GM12878 (cell line): ENCODE measurements around the gene CSF1R. TPM values are rescaled to one million over a fixed set of nuclear protein-coding genes. Genes with fewer than 3 reads are reported as not detected.

Source experiments
- ATAC-seq: fragments of 200-7000 bp; cut with Tn5 transposase; 3 replicates; pipeline ENCODE4 v1.9.1; 2020; ENCODE audit warnings: mild to moderate bottlenecking, moderate library complexity
- BruUV-seq: library from RNA; stranded (reverse); fragments of 400-500 nt; replicated peaks from 2 replicates; lab custom pipeline; 2021; lab: Mats Ljungman, UMichigan
- CTCF ChIA-PET: fragments of 300-600 bp; sonication (Branson Sonifier 250); formaldehyde crosslinking; extraction: SDS; loops from one replicate; lab custom pipeline; 2021; ENCODE audit warnings: inconsistent platforms; lab: Yijun Ruan, JAX
- POLR2A ChIA-PET: fragments of 350-600 bp; formaldehyde crosslinking; extraction: SDS; loops from one replicate; lab custom pipeline; 2021; ENCODE audit warnings: inconsistent platforms; lab: Charles Lee
- RAD21 ChIA-PET: fragments of 300-600 bp; sonication (Branson Sonifier 250); formaldehyde crosslinking; loops from one replicate; lab custom pipeline; 2023; ENCODE audit warnings: antibody characterized with exemption; ENCODE audit not compliant: unreplicated experiment; lab: Charles Lee
- SMC1A ChIA-PET: fragments of 300-600 bp; sonication (Branson Sonifier 250); formaldehyde crosslinking; loops from one replicate; lab custom pipeline; 2023; ENCODE audit not compliant: unreplicated experiment, uncharacterized antibody; lab: Charles Lee
- DNase-seq: peaks from one replicate; pipeline ENCODE4 v3.0.0-alpha.2; 2011; ENCODE audit warnings: low read depth, low spot score
- FAIRE-seq: peaks from 3 replicates; lab custom pipeline; 2011; peaks lifted over from hg19 to GRCh38; lab: Jason Lieb, UNC
- H2AFZ ChIP-seq: 2 replicates; pipeline ENCODE4 v1.6.0; 2011; ENCODE audit warnings: low read depth, low read length, control low read depth; ENCODE audit not compliant: control insufficient read depth
- H3K27ac ChIP-seq: 2 replicates; pipeline ENCODE4 v1.5.1; 2011; ENCODE audit warnings: control low read depth; ENCODE audit not compliant: control insufficient read depth, insufficient read depth
- H3K27me3 ChIP-seq, 2 experiments: replicated peaks in 1 of 2; 2 replicates each; pipeline versions ENCODE4 v1.6.0 to v1.6.1; 2011; ENCODE audit warnings: low read length in 1 of 2; ENCODE audit not compliant: control insufficient read depth in 2 of 2, insufficient read depth in 2 of 2
- H3K36me3 ChIP-seq, 2 experiments: 2 replicates each; pipeline ENCODE4 v1.5.1; 2011; ENCODE audit warnings: low read length in 1 of 2; ENCODE audit not compliant: control insufficient read depth in 2 of 2, insufficient read depth in 2 of 2
- H3K4me1 ChIP-seq: 2 replicates; pipeline ENCODE4 v1.6.1; 2011; ENCODE audit warnings: mild to moderate bottlenecking, low read length, moderate library complexity, mixed read lengths; ENCODE audit not compliant: control insufficient read depth, insufficient read depth
- H3K4me2 ChIP-seq: 2 replicates; pipeline ENCODE4 v1.6.0; 2011; ENCODE audit warnings: control low read depth; ENCODE audit not compliant: control insufficient read depth, insufficient read depth
- H3K4me3 ChIP-seq: fragments of 200-600 bp; sonication (generic); 2 replicates; pipeline ENCODE4 v1.5.1; 2016
- H3K79me2 ChIP-seq: 2 replicates; pipeline ENCODE4 v1.6.0; 2011; ENCODE audit warnings: low read length; ENCODE audit not compliant: control insufficient read depth, insufficient read depth
- H3K9ac ChIP-seq: 2 replicates; pipeline ENCODE4 v1.8.0; 2011; ENCODE audit warnings: low read length, control low read depth, mixed read lengths; ENCODE audit not compliant: control insufficient read depth, insufficient read depth
- H3K9me3 ChIP-seq: replicated peaks from 3 replicates; pipeline ENCODE4 v1.5.1; 2011; ENCODE audit warnings: mild to moderate bottlenecking, low read length; ENCODE audit not compliant: control insufficient read depth, insufficient read depth
- H4K20me1 ChIP-seq: 2 replicates; pipeline ENCODE4 v1.6.0; 2011; ENCODE audit not compliant: control insufficient read depth, insufficient read depth
- DPF2 ChIP-seq: fragments of 450-650 bp; IDR thresholded peaks from 2 replicates; pipeline ENCODE4 v1.6.1; 2017; ENCODE audit warnings: mild to moderate bottlenecking
- ELK1 ChIP-seq: IDR thresholded peaks from 2 replicates; pipeline ENCODE4 v1.6.1; 2012; ENCODE audit warnings: low read depth, low read length, improper control_type of control experiment
- GABPA ChIP-seq: IDR thresholded peaks from 2 replicates; pipeline ENCODE4 v1.6.1; 2014; ENCODE audit warnings: antibody characterized with exemption, low read depth, mild to moderate bottlenecking, inconsistent platforms
- HCFC1 ChIP-seq: fragments of 150-350 bp; IDR thresholded peaks from 2 replicates; pipeline ENCODE4 v1.6.1; 2014; ENCODE audit warnings: low read length
- KLF5 ChIP-seq: fragments of 450-650 bp; IDR thresholded peaks from 2 replicates; pipeline ENCODE4 v1.6.1; 2014; ENCODE audit warnings: mild to moderate bottlenecking; ENCODE audit not compliant: partially characterized antibody
- MAX ChIP-seq: IDR thresholded peaks from 2 replicates; pipeline ENCODE4 v1.6.1; 2012; ENCODE audit warnings: low read depth, low read length, improper control_type of control experiment
- MEF2B ChIP-seq: fragments of 450-650 bp; IDR thresholded peaks from 2 replicates; pipeline ENCODE4 v1.6.1; 2018; ENCODE audit warnings: mild to moderate bottlenecking, moderate library complexity; ENCODE audit not compliant: partially characterized antibody, poor library complexity, severe bottlenecking
- MTA2 ChIP-seq: fragments of 450-650 bp; IDR thresholded peaks from 2 replicates; pipeline ENCODE4 v1.6.1; 2016; ENCODE audit warnings: low read depth, mild to moderate bottlenecking, moderate library complexity
- SMAD5 ChIP-seq: IDR thresholded peaks from 2 replicates; pipeline ENCODE4 v1.6.1; 2016; ENCODE audit warnings: antibody characterized with exemption, low read depth
- ZBTB11 ChIP-seq: fragments of 450-650 bp; formaldehyde crosslinking; IDR thresholded peaks from 2 replicates; pipeline ENCODE4 v1.5.0; 2022; ENCODE audit warnings: mild to moderate bottlenecking, missing genetic modification characterization
- ZNF24 ChIP-seq: fragments of 450-650 bp; IDR thresholded peaks from 2 replicates; pipeline ENCODE4 v1.6.1; 2017; ENCODE audit warnings: antibody characterized with exemption, mild to moderate bottlenecking
- WGBS: methylation state at CpG from one replicate; pipeline ENCODE4 v1.1.6; 2016; ENCODE audit warnings: low lambda C conversion rate; ENCODE audit not compliant: insufficient replicate concordance, insufficient coverage; ENCODE audit errors: missing lambda C conversion rate; 5-methylcytosine and 5-hydroxymethylcytosine counted together
- in situ Hi-C: fragments of 300-500 bp; cut with MboI; formaldehyde crosslinking; loops from 9 replicates; pipeline ENCODE4 v1.14.3; 2018; ENCODE audit warnings: mixed read lengths
- intact Hi-C: fragments of 100-400 bp; cut with micrococcal nuclease; formaldehyde crosslinking; loops from one replicate; pipeline ENCODE4 v1.14.2; 2022; ENCODE audit not compliant: unreplicated experiment
- polyA plus RNA-seq, 11 experiments: library from polyadenylated mRNA; depleted of rRNA in 4 of 11; unstranded in 6 of 11; stranded (reverse) in 5 of 11; fragments of >200 nt; fragmentation: Nextera tagmentation in 4 of 11; fragmentation: Illumina TruSeq in 1 of 11; extraction: Ambion mirVana in 4 of 11; extraction: Trizol in 1 of 11; gene quantifications; 1 replicate in 1 of 11; 2 replicates in 10 of 11; pipeline versions ENCODE4 v1.2.1 to v1.2.3, GENCODE V29; 2011 to 2016; ENCODE audit warnings: inconsistent platforms in 2 of 11, missing spikeins in 2 of 11, low read depth in 1 of 11
- total RNA-seq, 4 experiments: library from RNA; depleted of rRNA in 3 of 4; stranded (reverse); fragments of >200 nt in 3 of 4; fragmentation: Illumina TruSeq in 1 of 4; extraction: Trizol in 1 of 4; gene quantifications; 2 replicates each; pipeline versions ENCODE4 v1.2.1 to v1.2.3, GENCODE V29; 2013 to 2021
- TF ChIP-seq, protein P1 (sequence below): fragments of 450-650 bp; IDR thresholded peaks from 2 replicates; pipeline ENCODE4 v1.6.1; 2016; ENCODE audit warnings: mild to moderate bottlenecking

CSF1R gene
- total and polyA plus RNA-seq, 10 of the 15 experiments (the other 5 are each of a cell fraction or from before 2014, with no cell fraction given) = 0.35 to 3.6 (median 1.2) TPM

DNA sequence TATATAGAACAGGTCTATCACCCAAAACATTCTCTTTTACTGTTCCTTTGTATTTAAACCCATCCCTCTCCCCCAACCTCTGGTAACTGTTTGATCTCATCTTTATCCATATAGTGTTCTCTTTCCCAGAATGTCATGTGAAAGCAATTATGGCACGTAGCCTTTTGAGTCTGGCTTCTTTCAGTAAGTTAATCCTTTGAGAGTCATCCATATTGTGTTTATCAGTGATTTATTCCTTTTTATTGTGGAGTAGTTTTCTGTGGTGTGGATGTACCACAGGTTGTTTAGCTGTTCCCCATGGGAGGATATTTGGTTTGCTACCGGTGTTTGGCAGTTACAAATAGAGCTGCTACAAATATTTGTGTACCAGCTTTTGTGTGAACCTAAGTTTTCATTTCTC is 47.8 kb downstream of the CSF1R start:
- ChIA-PET CTCF (interaction anchor here (0.6 to 1.1 kb wide), 2 partner anchors 17 to 155 kb away, joined by 3 read pairs; no protein-coding TSS in a partner anchor), RAD21 (no interaction called here)
- WGBS = 67% methylated on average over 2 of the region's 2 CpGs

More for the DNA sequence above, 47.8 kb downstream of the CSF1R start:
- TF ChIP-seq DPF2 (no peak), HCFC1 (no peak), ZNF24 (no peak), ZBTB11 (no peak), SMAD5 (no peak), MAX (no peak), KLF5 (no peak), MTA2 (no peak), ELK1 (no peak), GABPA (no peak), MEF2B (no peak)
- TF ChIP-seq, protein P1, sequence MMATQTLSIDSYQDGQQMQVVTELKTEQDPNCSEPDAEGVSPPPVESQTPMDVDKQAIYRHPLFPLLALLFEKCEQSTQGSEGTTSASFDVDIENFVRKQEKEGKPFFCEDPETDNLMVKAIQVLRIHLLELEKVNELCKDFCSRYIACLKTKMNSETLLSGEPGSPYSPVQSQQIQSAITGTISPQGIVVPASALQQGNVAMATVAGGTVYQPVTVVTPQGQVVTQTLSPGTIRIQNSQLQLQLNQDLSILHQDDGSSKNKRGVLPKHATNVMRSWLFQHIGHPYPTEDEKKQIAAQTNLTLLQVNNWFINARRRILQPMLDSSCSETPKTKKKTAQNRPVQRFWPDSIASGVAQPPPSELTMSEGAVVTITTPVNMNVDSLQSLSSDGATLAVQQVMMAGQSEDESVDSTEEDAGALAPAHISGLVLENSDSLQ = no peak
- POLR2A ChIA-PET = no interaction called here
- no TSS peak for BruUV-seq
- Histone ChIP-seq H3K36me3 (peaks cover 23 to 46% of the 10 kb centered on the region in 2 experiments), H3K9me3 (no peaks in the 10 kb centered on the region), H3K4me2 (no peak overlapping the region), H2AFZ (no peak overlapping the region), H4K20me1 (no peaks in the 10 kb centered on the region), H3K4me1 (peaks cover 7% of the 10 kb centered on the region), H3K4me3 (no peak overlapping the region), H3K27ac (no peak overlapping the region), H3K9ac (no peak overlapping the region), H3K79me2 (no peaks in the 10 kb centered on the region), H3K27me3 (no peaks in the 10 kb centered on the region)
- SMC1A ChIA-PET = no interaction called here
- intact Hi-C loops (loop anchor here (5.0 kb wide), 1 partner anchor 179 kb away; no protein-coding TSS in a partner anchor), in situ Hi-C loops (no loop called here)
- FAIRE-seq = no peak
- no peak for ATAC-seq
- no peak for DNase-seq
